Memory B cell (primary cell): Measurements from ENCODE around the gene RNF141.

ENCODE experiments used
- ATAC-seq: fragments of 150-1000 bp; cut with Tn5 transposase; 2 replicates; pipeline ENCODE4 v1.10.0; 2021; ENCODE audit warnings: low read depth, mild to moderate bottlenecking, moderate library complexity
- DNase-seq, 2 donors: peaks; one replicate each; pipeline ENCODE4 v3.0.0; 2022; ENCODE audit warnings: low spot score in 2 of 2
- H3K27ac Mint-ChIP-seq: one replicate; pipeline ENCODE4 v1.8.0; 2022; ENCODE audit warnings: mild to moderate bottlenecking, moderate library complexity, mixed read lengths
- H3K27me3 Mint-ChIP-seq: one replicate; pipeline ENCODE4 v1.8.0; 2022; ENCODE audit warnings: mixed read lengths
- H3K36me3 Mint-ChIP-seq: one replicate; pipeline ENCODE4 v1.8.0; 2022; ENCODE audit warnings: mild to moderate bottlenecking, mixed read lengths
- H3K4me1 Mint-ChIP-seq: one replicate; pipeline ENCODE4 v1.8.0; 2022; ENCODE audit warnings: mixed read lengths
- H3K4me3 Mint-ChIP-seq: one replicate; pipeline ENCODE4 v1.8.0; 2022; ENCODE audit warnings: mild to moderate bottlenecking, moderate library complexity, mixed read lengths
- H3K9me3 Mint-ChIP-seq: one replicate; pipeline ENCODE4 v1.8.0; 2022; ENCODE audit warnings: mixed read lengths

The RNF141 gene

DNA sequence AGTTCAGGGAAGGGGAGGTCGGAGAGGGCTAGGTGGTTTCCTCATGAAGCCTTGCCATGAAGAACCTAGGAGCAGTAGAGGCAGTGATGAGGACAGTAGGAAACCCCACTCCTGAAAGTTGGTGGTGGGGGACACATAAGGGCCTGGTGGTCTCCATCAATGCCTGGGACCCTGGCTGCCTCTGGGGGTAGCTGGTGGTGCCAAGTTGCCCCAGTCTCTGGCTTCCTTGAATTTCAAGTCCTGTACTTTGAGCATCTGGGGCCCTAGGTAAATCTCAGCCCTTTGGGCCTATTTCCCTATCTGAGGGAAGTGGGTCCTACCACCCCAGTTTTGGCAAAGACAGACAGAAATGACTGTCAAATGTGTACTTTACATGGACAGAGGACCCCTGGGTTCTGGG, 57.8 kb downstream of the RNF141 start:
- ATAC-seq (no peak), DNase-seq (no peak)
- Mint-ChIP-seq H3K9me3 (no peaks in the 10 kb centered on the region), H3K4me1 (peaks cover 15% of the 10 kb centered on the region), H3K4me3 (no peak overlapping the region), H3K27me3 (no peaks in the 10 kb centered on the region), H3K27ac (peak overlapping the region; percentile 68), H3K36me3 (peaks cover 53% of the 10 kb centered on the region)

GRCh38 chr11:10481560-10482349, 59.2 kb downstream of the RNF141 start:
- ATAC-seq: no peak
- H3K4me3 Mint-ChIP-seq: no peak overlapping the region
- H3K4me1 Mint-ChIP-seq: peaks cover 12% of the 10 kb centered on the region
- no peaks in the 10 kb centered on the region for H3K9me3 Mint-ChIP-seq
- no peaks in the 10 kb centered on the region for H3K27me3 Mint-ChIP-seq
- H3K36me3 Mint-ChIP-seq: peaks cover 47% of the 10 kb centered on the region
- H3K27ac Mint-ChIP-seq: peak overlapping the region; percentile 68
- no peak for DNase-seq

DNA sequence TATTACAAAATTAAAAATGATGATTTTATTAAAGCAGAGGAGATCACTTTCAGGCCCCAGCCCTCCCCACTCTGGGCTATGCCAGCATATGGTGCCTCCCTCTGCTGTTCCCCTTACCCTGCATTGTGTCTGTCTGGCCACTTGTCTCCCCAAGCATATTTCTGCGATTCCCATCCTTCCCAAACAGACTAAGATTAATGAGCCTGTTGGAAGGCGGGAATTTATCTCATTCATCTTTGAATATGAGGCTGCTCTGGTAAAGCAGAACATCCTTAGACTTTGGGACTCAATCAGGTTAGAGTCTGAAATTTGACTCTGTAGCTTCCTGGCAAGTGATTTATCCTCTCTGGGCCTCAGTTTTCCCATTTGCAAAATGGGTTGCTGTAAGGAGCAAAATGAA, 60.2 kb downstream of the RNF141 start:
- ATAC-seq (no peak), DNase-seq (no peak)
- no peaks in the 10 kb centered on the region for H3K9me3 Mint-ChIP-seq
- H3K4me3 Mint-ChIP-seq: no peak overlapping the region
- no peaks in the 10 kb centered on the region for H3K27me3 Mint-ChIP-seq
- H3K27ac Mint-ChIP-seq: no peak overlapping the region
- H3K4me1 Mint-ChIP-seq: peaks cover 22% of the 10 kb centered on the region
- peaks cover 39% of the 10 kb centered on the region for H3K36me3 Mint-ChIP-seq

DNA sequence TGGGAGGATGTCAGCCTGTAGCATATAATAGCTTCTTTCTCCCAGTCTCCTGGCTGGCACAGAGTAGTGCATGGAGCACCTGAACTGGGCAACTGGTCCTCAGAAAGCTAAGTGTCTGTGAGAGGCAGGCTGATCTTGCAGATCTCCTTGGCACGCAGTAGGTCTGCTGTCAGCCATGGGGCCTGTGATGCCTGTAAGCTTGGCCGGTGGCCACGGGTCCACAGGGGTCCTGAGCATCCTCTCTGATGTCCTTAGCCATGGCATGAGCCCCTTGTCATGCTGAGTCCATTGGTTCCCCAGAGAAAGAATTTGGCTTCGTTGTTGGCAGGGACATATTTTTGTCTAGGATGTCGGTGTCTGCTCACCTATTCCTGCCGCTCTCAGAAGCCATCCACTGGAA, 61.0 kb downstream of the RNF141 start:
- Mint-ChIP-seq H3K36me3 (peaks cover 42% of the 10 kb centered on the region), H3K9me3 (no peaks in the 10 kb centered on the region), H3K27ac (peak overlapping the region; percentile 62), H3K27me3 (no peaks in the 10 kb centered on the region), H3K4me3 (no peak overlapping the region), H3K4me1 (peaks cover 30% of the 10 kb centered on the region)
- ATAC-seq (no peak), DNase-seq (no peak)

DNA sequence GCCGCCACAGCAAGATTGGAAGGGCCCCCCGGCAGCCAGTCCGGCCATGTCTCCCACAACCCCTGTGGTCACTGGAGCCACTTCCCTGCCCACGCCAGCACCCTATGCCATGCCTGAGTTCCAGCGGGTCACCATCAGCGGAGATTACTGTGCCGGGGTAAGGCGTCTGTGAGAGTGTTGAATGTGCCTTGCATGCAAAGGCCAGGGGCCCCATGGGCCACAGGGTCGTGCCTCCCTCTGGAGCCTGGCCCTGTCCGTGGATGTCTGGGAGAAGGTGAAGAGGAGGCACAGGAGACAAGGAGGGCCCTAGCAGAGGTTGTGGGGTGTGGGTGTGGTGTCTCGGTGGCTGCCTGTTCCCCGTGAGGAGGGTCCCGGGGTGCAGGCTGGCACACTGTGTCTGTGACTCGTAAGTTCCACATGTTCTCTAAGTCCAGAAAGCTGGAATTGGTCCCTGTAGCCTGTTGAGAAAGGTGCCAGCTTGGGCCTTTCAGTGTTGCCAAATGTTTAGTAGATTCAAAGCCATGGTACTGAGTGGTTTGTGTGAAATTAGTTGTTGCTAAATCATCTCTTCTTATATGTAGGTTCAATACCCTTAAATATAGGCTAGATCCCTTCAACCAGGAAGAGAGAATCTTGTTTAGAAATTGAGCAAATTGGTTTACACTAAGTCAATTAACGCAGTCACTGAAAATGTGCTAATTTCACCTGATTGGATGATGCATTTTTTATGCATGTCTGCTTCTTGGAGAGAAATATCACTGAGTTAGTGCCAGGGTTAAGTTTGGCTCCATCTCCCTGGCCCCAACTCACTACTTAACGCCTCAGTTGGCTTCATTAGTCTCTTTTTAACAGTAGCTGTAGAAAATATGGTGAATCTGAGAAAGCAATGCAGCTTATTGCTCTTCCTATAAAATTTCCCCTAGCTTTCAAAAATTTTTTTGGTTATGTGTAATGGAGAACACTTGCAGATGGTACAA, 62.1 kb downstream of the RNF141 start:
- H3K4me1 Mint-ChIP-seq: peaks cover 40% of the 10 kb centered on the region
- ATAC-seq (no peak), DNase-seq (no peak)
- H3K9me3 Mint-ChIP-seq: no peaks in the 10 kb centered on the region
- H3K4me3 Mint-ChIP-seq: no peak overlapping the region
- H3K27me3 Mint-ChIP-seq: no peaks in the 10 kb centered on the region
- H3K36me3 Mint-ChIP-seq: peaks cover 43% of the 10 kb centered on the region
- H3K27ac Mint-ChIP-seq: peak overlapping the region; percentile 90

- ATAC-seq: no peak
- no peaks in the 10 kb centered on the region for H3K27me3 Mint-ChIP-seq
- H3K4me3 Mint-ChIP-seq: no peak overlapping the region
- peaks cover 48% of the 10 kb centered on the region for H3K36me3 Mint-ChIP-seq
- peak overlapping the region; percentile 90 for H3K27ac Mint-ChIP-seq
- DNase-seq: no peak
- H3K9me3 Mint-ChIP-seq: no peaks in the 10 kb centered on the region
- peaks cover 47% of the 10 kb centered on the region for H3K4me1 Mint-ChIP-seq
These were observed 62.9 kb downstream of the RNF141 start for GRCh38 chr11:10478066-10478465.

- H3K4me3 Mint-ChIP-seq: no peak overlapping the region
- no peaks in the 10 kb centered on the region for H3K27me3 Mint-ChIP-seq
- H3K27ac Mint-ChIP-seq: peak overlapping the region; percentile 90
- ATAC-seq: no peak
- peaks cover 48% of the 10 kb centered on the region for H3K4me1 Mint-ChIP-seq
- H3K9me3 Mint-ChIP-seq: no peaks in the 10 kb centered on the region
- no peak for DNase-seq
- peaks cover 44% of the 10 kb centered on the region for H3K36me3 Mint-ChIP-seq
These were observed 63.3 kb downstream of the RNF141 start for GRCh38 chr11:10477690-10478046.

DNA sequence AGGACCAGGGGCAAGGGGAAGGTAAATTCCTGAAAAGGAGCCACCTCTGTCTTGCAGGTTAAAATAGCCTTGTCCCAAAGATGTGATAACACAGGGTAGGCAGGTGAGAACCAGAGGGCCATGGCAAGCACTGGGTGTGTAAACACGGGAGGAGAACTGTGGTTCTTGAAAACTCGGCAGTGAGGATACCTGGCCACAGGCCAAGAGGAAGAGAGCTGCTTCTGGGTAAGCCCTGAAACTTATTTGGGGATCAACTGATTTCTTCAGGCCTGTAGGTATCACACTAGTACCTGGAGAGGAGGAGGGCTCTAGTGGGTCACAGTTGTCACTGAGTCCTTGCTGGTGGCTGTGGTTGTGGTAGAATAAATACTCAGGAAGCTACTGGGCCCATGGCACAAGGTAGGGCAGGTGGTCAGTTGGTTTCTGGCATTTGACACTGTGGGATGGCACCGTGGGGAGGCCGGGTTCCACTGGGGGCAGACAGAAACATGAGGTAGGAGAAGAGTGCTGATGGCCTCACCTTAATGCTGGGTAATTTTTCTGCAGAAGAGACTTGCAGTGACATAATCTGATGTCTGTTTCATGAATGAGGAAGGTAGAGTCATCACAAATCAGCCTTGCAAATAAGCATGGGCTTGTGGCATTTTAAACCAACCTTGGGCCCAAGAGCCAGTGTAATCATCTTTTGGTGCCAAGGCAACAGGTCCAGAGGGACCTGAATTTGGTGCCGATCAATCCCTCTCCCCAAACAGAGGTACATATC, 63.9 kb downstream of the RNF141 start:
- Mint-ChIP-seq H3K27me3 (no peaks in the 10 kb centered on the region), H3K27ac (peak overlapping the region; percentile 90), H3K4me1 (peaks cover 48% of the 10 kb centered on the region), H3K4me3 (no peak overlapping the region), H3K9me3 (no peaks in the 10 kb centered on the region), H3K36me3 (peaks cover 43% of the 10 kb centered on the region)
- ATAC-seq (peak; percentile 47), DNase-seq (no peak)

GRCh38 chr11:10476342-10476741, 64.6 kb downstream of the RNF141 start:
- ATAC-seq (no peak), DNase-seq (no peak)
- peak overlapping the region; percentile 90 for H3K27ac Mint-ChIP-seq
- no peaks in the 10 kb centered on the region for H3K9me3 Mint-ChIP-seq
- H3K4me1 Mint-ChIP-seq: peaks cover 48% of the 10 kb centered on the region
- H3K4me3 Mint-ChIP-seq: no peak overlapping the region
- H3K36me3 Mint-ChIP-seq: peaks cover 45% of the 10 kb centered on the region
- H3K27me3 Mint-ChIP-seq: no peaks in the 10 kb centered on the region

DNA sequence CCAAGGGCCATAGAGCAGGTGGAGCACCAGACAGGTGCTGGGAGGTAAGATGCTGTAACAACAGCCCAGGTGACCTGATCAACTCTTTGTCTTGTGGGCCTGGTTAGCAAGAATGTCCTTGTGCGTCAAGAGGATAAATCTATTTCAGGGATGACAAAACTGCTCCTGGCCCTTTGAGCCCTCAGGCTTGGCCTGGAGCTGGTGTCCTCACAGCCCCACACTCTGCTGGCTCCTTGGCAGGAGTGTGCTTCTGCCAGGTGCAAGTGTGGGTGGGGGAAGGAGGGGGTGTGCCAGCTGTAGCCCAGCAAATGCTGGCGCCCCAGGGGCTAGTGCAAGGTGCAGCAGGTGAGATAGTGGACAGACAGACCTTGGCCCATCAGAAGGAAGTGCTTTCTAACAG, 66.4 kb downstream of the RNF141 start:
- peak overlapping the region; percentile 60 for H3K27ac Mint-ChIP-seq
- DNase-seq (no peak), ATAC-seq (no peak)
- H3K27me3 Mint-ChIP-seq: no peaks in the 10 kb centered on the region
- H3K4me1 Mint-ChIP-seq: peaks cover 51% of the 10 kb centered on the region
- H3K9me3 Mint-ChIP-seq: no peaks in the 10 kb centered on the region
- H3K36me3 Mint-ChIP-seq: peaks cover 43% of the 10 kb centered on the region
- no peak overlapping the region for H3K4me3 Mint-ChIP-seq

- DNase-seq (no peak), ATAC-seq (no peak)
- Mint-ChIP-seq H3K27me3 (no peaks in the 10 kb centered on the region), H3K4me1 (peaks cover 58% of the 10 kb centered on the region), H3K4me3 (no peak overlapping the region), H3K36me3 (peaks cover 41% of the 10 kb centered on the region), H3K27ac (peak overlapping the region; percentile 60), H3K9me3 (no peaks in the 10 kb centered on the region)
These were observed 67.6 kb downstream of the RNF141 start for GRCh38 chr11:10473371-10473770.

DNA sequence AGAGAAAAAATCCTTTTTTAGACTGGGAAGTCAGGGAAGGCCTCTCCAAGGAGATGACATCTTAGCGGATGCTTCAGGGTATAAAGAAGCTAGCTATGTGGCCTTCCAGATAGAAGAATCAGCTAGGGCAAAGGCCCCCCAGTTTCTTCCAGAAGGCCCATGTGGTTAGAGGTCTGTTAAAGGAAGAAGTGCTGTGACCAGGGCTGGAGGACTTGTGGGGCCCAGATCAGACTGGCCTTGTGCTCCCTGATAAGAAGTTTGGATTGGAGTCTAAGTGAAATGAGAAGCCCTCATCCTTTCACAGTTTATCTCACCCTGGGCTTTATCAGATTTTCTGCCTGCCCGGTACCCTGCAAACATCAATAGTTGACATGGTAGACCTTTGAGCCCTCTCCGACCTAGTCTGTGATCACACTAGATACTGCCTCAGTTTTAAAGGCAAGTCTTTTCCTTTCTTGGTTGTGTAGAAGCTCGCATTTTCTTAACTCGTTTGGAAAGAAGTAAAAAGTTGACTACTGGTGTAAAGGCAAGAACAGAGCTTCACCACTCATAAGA, 78.2 kb downstream of the RNF141 start:
- Mint-ChIP-seq H3K27ac (peak overlapping the region; percentile 20), H3K9me3 (no peaks in the 10 kb centered on the region), H3K36me3 (peaks cover 36% of the 10 kb centered on the region), H3K4me3 (no peak overlapping the region), H3K27me3 (no peaks in the 10 kb centered on the region), H3K4me1 (peaks cover 48% of the 10 kb centered on the region)
- ATAC-seq (no peak), DNase-seq (no peak)
